Neural crest cell (in vitro differentiated cells): ENCODE measurements around the gene TAOK3. TPM values are rescaled to one million over a fixed set of nuclear protein-coding genes. Genes with fewer than 3 reads are reported as not detected.

ENCODE experiments used
- DNase-seq: peaks from one replicate; pipeline ENCODE4 v3.0.0; 2021; ENCODE audit warnings: low read depth, mixed read lengths, low spot score
- H3K27ac Mint-ChIP-seq: one replicate; pipeline ENCODE4 v1.8.0; 2021; ENCODE audit warnings: mild to moderate bottlenecking, mixed read lengths; ENCODE audit not compliant: unreplicated experiment
- H3K27me3 Mint-ChIP-seq: 2 replicates; pipeline ENCODE4 v1.8.0; 2021; ENCODE audit warnings: low read depth, mild to moderate bottlenecking, mixed read lengths
- H3K36me3 Mint-ChIP-seq: 2 replicates; pipeline ENCODE4 v1.8.0; 2021; ENCODE audit warnings: low read depth, mild to moderate bottlenecking, mixed read lengths
- H3K4me1 Mint-ChIP-seq: 2 replicates; pipeline ENCODE4 v1.8.0; 2021; ENCODE audit warnings: mixed read lengths
- H3K4me3 Mint-ChIP-seq: one replicate; pipeline ENCODE4 v1.8.0; 2021; ENCODE audit warnings: mild to moderate bottlenecking, mixed read lengths
- H3K9me3 Mint-ChIP-seq: 2 replicates; pipeline ENCODE4 v1.8.0; 2021; ENCODE audit warnings: mixed read lengths
- CTCF ChIP-seq: fragments of 200-600 bp; sonication (generic); conservative IDR thresholded peaks from 2 replicates; pipeline ENCODE4 v1.5.0; 2021; ENCODE audit warnings: antibody characterized with exemption, mild to moderate bottlenecking
- total RNA-seq: library from RNA; stranded (reverse); gene quantifications from 2 replicates; pipeline ENCODE4 v1.2.1, GENCODE V29; 2021

The TAOK3 gene
- total RNA-seq, 1 donor from 2014 or later, result 15.2 TPM

GRCh38 chr12:118391836-118392235 is 19.1 kb upstream of the TAOK3 start:
- no peak for DNase-seq
- no peaks in the 10 kb centered on the region for H3K4me1 Mint-ChIP-seq
- no peaks in the 10 kb centered on the region for H3K27me3 Mint-ChIP-seq
- TF ChIP-seq CTCF, result no peak
- H3K9me3 Mint-ChIP-seq, result no peaks in the 10 kb centered on the region
- no peak overlapping the region for H3K4me3 Mint-ChIP-seq
- H3K27ac Mint-ChIP-seq, result no peak overlapping the region
- peaks cover 6% of the 10 kb centered on the region for H3K36me3 Mint-ChIP-seq

GRCh38 chr12:118391424-118391823 is 18.7 kb upstream of the TAOK3 start:
- Mint-ChIP-seq H3K27ac (no peak overlapping the region), H3K4me1 (no peaks in the 10 kb centered on the region), H3K9me3 (no peaks in the 10 kb centered on the region), H3K27me3 (no peaks in the 10 kb centered on the region), H3K4me3 (no peak overlapping the region), H3K36me3 (peaks cover 4% of the 10 kb centered on the region)
- DNase-seq, result no peak
- TF ChIP-seq CTCF, result no peak

- Mint-ChIP-seq H3K36me3 (no peaks in the 10 kb centered on the region), H3K27ac (peak overlapping the region; percentile 69), H3K4me1 (peaks cover 30% of the 10 kb centered on the region), H3K27me3 (peaks cover 2% of the 10 kb centered on the region), H3K4me3 (peak overlapping the region; percentile 90), H3K9me3 (no peaks in the 10 kb centered on the region)
- DNase-seq, result peak; percentile 84
- TF ChIP-seq CTCF, result peak; percentile 98
Measured at GRCh38 chr12:118377884-118378470, 5.3 kb upstream of the TAOK3 start.

- DNase-seq, result no peak
- H3K4me1 Mint-ChIP-seq, result peaks cover 33% of the 10 kb centered on the region
- H3K27ac Mint-ChIP-seq, result peak overlapping the region; percentile 94
- no peak for TF ChIP-seq CTCF
- H3K9me3 Mint-ChIP-seq, result no peaks in the 10 kb centered on the region
- H3K36me3 Mint-ChIP-seq, result no peaks in the 10 kb centered on the region
- H3K27me3 Mint-ChIP-seq, result peaks cover 8% of the 10 kb centered on the region
- peak overlapping the region; percentile 90 for H3K4me3 Mint-ChIP-seq
Measured at GRCh38 chr12:118377021-118377883, 4.5 kb upstream of the TAOK3 start.

GRCh38 chr12:118376089-118377020 is 3.6 kb upstream of the TAOK3 start, which contains the start of gene SUDS3:
Gene SUDS3, plus strand, starts transcription at chr12:118376555. Its CDS starts 137 bp downstream, at chr12:118376692.
- H3K27me3 Mint-ChIP-seq, result peaks cover 16% of the 10 kb centered on the region
- TF ChIP-seq CTCF, result peak; percentile 94
- peak within 1 kb of the TSS; percentile 93 for H3K4me3 Mint-ChIP-seq

More at GRCh38 chr12:118376089-118377020, 3.6 kb upstream of the TAOK3 start, which contains the start of gene SUDS3:
- H3K9me3 Mint-ChIP-seq, result no peaks in the 10 kb centered on the region
- peak within 1 kb of the TSS; percentile 99 for H3K27ac Mint-ChIP-seq
- DNase-seq, result peak; percentile 99
- no peaks in the 10 kb centered on the region for H3K36me3 Mint-ChIP-seq
- H3K4me1 Mint-ChIP-seq, result peaks cover 37% of the 10 kb centered on the region
